ENCODE results near the gene EXOSC2. TPM values are rescaled to one million over a fixed set of nuclear protein-coding genes. Genes with fewer than 3 reads are reported as not detected.

Gene EXOSC2
- total and polyA plus RNA-seq, 2 of the 4 experiments (the other 2 are of a cell fraction) = 27.0 to 48.6 TPM

DNA sequence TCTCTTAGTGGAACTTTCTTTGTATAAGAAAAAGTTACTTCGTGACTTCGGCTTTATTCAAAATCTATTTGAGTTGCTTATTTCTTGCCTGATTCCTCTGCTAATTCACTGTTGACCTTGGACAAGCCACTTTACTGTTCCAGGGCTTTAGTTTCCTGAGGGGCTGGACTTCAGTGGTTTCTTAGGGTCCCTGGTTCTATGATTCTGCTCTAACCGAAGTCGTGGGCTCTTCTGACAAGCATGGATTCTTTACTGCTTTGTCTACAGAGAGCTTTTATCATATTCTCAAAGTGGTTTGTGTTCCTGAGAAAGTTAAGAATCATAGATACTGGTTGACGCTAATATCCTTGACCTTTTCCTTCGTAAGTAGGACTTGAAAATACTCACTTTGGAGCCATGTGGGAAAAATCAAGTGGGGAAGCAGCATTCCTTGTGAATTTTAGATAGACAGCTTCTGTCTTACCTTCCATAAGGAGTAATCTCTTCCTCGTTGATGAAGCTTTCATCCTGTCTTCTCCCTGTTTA is 21.1 kb downstream of the EXOSC2 start:
- H3K9ac ChIP-seq (ENCODE audit: low read depth, low read length) = peak overlapping the region; percentile 68
- no CpG with 5 or more reads among the region's 7 CpGs for WGBS, 2 experiments (ENCODE audit: extremely low coverage in 2 of 2, insufficient read length in 1 of 2)
- H4K20me1 ChIP-seq (ENCODE audit: insufficient read depth, low read length) = peaks cover 40% of the 10 kb centered on the region
- H4K8ac ChIP-seq (ENCODE audit: low read depth in 2 of 2, low read length in 2 of 2) = peak overlapping the region in 1 of 2 experiments; percentile 8; a peak in 1 of 4 replicates
- H3K4me1 ChIP-seq (ENCODE audit: control insufficient read depth, insufficient read depth, low read length) = peaks cover 2% of the 10 kb centered on the region; the same call in 1 of the 2 replicates
- H2BK5ac ChIP-seq (ENCODE audit: low read depth, low read length, poor library complexity, severe bottlenecking) = peak overlapping the region; percentile 93
- no peak overlapping the region for H2AK5ac ChIP-seq (ENCODE audit: low read depth, low read length)
- H2BK15ac ChIP-seq (ENCODE audit: low read depth, low read length) = no peak overlapping the region
- H3K9me3 ChIP-seq (ENCODE audit: control insufficient read depth, insufficient read depth, low read length) = no peaks in the 10 kb centered on the region
- DNase-seq = peak; percentile 41
- ChIA-PET POLR2A (ENCODE audit: unreplicated experiment) (no interaction called here), CTCF (interaction anchor here (0.9 to 1.6 kb wide), 4 partner anchors 17 to 332 kb away, joined by 3 to 9 read pairs (median 4); no protein-coding TSS in a partner anchor)
- in situ Hi-C loops (cut with MboI; ENCODE audit: low sequenced_read_pairs) (no loop called here), dilution Hi-C loops (cut with HindIII; ENCODE audit: low sequenced_read_pairs, unreplicated experiment) (no loop called here), intact Hi-C loops (cut with micrococcal nuclease) (loop anchor here (2.0 to 5.0 kb wide), 3 partner anchors 63 to 146 kb away; no protein-coding TSS in a partner anchor)
- no peak overlapping the region for H4K91ac ChIP-seq (ENCODE audit: insufficient read depth, low read depth, low read length)
- H3K4ac ChIP-seq (ENCODE audit: low read depth, low read length) = no peak overlapping the region
- no peak overlapping the region for H2BK120ac ChIP-seq (ENCODE audit: low read depth, low read length)
- peak overlapping the region; percentile 81; the same call in 1 of the 2 replicates for H3K23ac ChIP-seq (ENCODE audit: low read depth, low read length)
- peak overlapping the region; percentile 44 for H3K14ac ChIP-seq (replicated peaks; ENCODE audit: low read depth, low read length)
- 0 out of 2 replicates have a peak, but pooled peaks cover 3% of the 10 kb centered on the region for H3K9me1 ChIP-seq (ENCODE audit: insufficient read depth, low read length)
- H3K4me3 ChIP-seq (ENCODE audit: insufficient read depth, low read depth, low read length) = peak overlapping the region; percentile 60
- H3K27me3 ChIP-seq (ENCODE audit: control insufficient read depth, insufficient read depth, low read length) = no peaks in the 10 kb centered on the region
- H2AFZ ChIP-seq (replicated peaks; ENCODE audit: low read length, poor library complexity) = no peak overlapping the region
- H3K27ac ChIP-seq (ENCODE audit: insufficient read depth, low read length) = peak overlapping the region; percentile 36; the same call in 1 of the 2 replicates
- no peak overlapping the region for H2BK20ac ChIP-seq (ENCODE audit: low read depth, low read length)
- BruUV-seq (replicated peaks) = no TSS peak
- H2AK9ac ChIP-seq (replicated peaks; ENCODE audit: low read depth, low read length, poor library complexity) = no peak overlapping the region
- H3K79me1 ChIP-seq (ENCODE audit: low read depth in 1 of 2, low read length in 2 of 2) = peaks cover 4 to 62% of the 10 kb centered on the region in 2 experiments; a peak in 2 of 4 replicates
- H4K5ac ChIP-seq (ENCODE audit: low read depth, low read length) = no peak overlapping the region
- no peak for ATAC-seq (ENCODE audit: low read depth)
- peak overlapping the region; percentile 22; the same call in 1 of the 2 replicates for H3K18ac ChIP-seq (ENCODE audit: low read depth, low read length)
- no peaks in the 10 kb centered on the region for H3K36me3 ChIP-seq (ENCODE audit: control insufficient read depth, insufficient read depth, low read length)
- H3K4me2 ChIP-seq (ENCODE audit: low read depth, low read length) = peak overlapping the region; percentile 99
- TF ChIP-seq CEBPB (IDR thresholded peaks at IDR 0.05; ENCODE audit: low read depth, low read length) (no peak), MAFK (IDR thresholded peaks at IDR 0.05; ENCODE audit: low read depth, low read length) (no peak), POLR2A (IDR thresholded peaks at IDR 0.05; ENCODE audit: low read depth, low read length) (no peak; the same call in none of the 2 replicates)
- H3K56ac ChIP-seq (ENCODE audit: extremely low read depth, insufficient read depth, low read length) = peak overlapping the region; percentile 36
